ELR (cell line): Measurements from ENCODE around the gene LCNL1.

ENCODE experiments used
- DNase-seq: peaks from one replicate; pipeline ENCODE4 v3.0.0-alpha.2; 2015; ENCODE audit warnings: low read depth

The LCNL1 gene

DNA sequence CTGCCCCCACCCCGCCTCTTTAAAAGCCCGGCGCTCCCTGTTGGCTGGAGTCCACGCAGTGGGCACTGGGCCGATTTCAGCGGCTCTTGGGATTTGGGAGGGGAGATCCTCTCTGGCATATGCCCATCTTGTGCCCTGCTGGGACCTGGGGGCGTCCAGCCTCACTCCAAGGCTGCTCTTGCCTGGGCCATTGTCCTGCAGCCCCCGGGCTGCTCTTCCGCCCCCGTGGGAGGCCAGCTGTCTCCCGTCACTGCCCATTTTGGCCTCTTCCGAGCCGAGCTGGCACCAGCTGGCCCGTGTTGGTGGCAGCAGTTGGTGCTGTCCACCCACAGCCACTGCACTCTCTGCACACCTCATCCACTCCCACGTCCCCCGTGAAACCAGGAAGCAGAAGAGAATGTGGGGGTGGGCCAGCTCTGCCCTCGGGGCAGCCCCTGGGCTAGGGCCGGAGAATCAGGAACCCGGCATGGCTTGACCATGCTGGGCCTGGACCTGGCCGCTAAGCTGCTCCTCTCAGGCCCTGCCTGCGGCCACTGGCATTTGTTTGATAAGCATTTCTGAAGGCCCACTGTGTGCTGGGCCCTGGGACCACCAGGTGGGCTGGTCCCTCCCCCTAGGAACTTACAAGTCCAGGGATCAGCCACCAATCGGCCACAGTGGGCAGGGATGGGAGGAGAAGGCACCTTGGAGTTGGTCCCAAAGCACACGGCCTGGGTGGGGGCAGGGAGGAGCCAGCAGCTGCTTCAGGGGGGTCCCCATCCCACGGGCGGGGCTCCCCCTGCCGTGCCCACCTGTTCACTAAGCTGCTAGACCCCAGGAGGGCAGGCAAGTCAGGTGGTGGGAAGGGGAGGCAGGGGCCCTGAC is 35.5 kb upstream of the LCNL1 start:
- no peak for DNase-seq

GRCh38 chr9:136947955-136948510 is 34.8 kb upstream of the LCNL1 start:
- peak; percentile 52 for DNase-seq

DNA sequence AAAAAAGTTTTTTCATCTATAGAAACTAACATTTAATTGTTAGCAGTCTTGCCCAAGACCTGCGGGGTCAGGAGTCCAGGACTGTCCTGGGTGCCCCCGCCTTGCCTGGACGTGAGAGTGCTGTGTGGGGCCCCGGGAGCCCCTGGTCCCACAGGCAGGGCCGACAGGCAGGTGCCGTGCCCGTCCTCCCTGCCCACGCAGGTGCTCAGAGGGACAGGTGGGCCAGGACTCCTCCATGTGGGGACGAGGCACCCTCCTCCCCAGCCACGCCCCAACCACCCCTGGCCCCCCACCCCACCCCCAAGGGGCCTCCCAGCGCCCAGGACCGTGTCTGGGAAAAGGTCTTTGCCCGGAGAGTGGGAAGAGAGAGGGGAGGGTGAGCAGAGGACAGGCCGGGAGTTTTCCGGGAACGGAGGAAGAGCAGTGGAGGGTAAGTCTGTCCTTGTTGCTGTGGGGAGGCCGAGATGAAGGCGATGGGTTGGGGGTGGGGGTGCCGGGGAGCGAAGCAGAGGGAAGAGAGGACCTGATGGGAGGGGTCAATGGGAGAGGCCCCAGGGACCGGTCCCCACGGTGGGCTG is 33.5 kb upstream of the LCNL1 start:
- no peak for DNase-seq

- DNase-seq, result peak; percentile 88
Observed at GRCh38 chr9:136949817-136950655, 32.8 kb upstream of the LCNL1 start.

DNA sequence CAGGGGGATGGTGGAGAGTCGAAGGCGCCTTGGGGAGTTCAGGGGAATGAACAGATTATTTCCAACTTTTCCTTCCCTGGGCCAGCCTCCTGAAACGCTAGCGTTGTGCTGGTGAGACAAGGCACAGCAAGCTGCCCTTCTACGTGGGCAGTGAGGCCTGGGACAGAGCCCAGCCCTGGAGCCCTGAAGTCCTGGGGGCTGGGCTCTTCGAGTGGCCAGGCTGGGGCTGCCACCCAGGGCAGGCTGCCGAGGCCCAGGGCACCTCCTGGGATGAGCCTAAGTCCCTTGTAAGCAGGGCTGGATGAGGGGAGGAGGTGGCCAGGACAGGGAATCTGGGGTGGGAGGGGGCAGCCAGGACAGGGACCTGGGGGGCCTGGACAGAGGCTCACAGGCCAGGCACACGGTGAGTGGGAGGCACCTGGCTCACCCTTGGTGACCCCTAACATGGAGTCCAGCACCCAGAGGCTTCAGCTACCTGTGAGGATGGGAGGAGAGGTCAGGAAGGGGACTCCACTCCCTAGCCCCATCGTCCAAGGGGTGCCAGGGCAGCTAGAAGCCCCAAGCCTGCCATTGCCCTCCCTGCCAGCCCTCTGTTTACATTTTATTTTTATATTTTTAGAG is 32.0 kb upstream of the LCNL1 start:
- peak; percentile 23 for DNase-seq

- no peak for DNase-seq
Observed at GRCh38 chr9:136951541-136952320, 31.1 kb upstream of the LCNL1 start, which contains the start of gene LCN12. TSS of gene LCN12 (plus strand) at chr9:136952273. CDS start at chr9:136952328, 55 bp downstream.

GRCh38 chr9:136952321-136952850 is 30.4 kb upstream of the LCNL1 start:
- no peak for DNase-seq

- no peak for DNase-seq
Observed at GRCh38 chr9:136952876-136953770, 29.7 kb upstream of the LCNL1 start.

DNA sequence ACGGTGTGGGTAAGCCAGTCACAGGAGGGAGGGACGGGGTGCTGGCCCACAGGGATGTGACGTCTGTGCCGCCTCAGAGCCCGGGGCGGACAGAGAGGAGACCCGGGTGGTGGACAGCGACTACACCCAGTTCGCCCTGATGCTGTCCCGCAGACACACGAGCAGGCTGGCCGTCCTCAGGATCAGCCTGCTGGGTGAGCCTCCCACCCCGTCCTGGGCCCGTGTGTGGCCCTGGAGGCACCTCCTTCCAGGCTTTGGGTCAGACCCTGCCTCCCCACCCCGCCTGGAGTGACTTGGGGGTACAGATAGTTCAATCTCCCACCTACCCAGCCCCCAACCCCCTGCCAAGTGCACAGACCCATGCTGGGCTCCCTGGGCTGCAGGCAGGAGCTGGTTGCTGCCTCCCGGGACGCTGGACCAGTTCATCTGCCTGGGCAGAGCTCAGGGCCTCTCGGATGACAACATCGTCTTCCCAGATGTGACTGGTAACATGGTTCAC is 29.0 kb upstream of the LCNL1 start:
- DNase-seq, result no peak

DNA sequence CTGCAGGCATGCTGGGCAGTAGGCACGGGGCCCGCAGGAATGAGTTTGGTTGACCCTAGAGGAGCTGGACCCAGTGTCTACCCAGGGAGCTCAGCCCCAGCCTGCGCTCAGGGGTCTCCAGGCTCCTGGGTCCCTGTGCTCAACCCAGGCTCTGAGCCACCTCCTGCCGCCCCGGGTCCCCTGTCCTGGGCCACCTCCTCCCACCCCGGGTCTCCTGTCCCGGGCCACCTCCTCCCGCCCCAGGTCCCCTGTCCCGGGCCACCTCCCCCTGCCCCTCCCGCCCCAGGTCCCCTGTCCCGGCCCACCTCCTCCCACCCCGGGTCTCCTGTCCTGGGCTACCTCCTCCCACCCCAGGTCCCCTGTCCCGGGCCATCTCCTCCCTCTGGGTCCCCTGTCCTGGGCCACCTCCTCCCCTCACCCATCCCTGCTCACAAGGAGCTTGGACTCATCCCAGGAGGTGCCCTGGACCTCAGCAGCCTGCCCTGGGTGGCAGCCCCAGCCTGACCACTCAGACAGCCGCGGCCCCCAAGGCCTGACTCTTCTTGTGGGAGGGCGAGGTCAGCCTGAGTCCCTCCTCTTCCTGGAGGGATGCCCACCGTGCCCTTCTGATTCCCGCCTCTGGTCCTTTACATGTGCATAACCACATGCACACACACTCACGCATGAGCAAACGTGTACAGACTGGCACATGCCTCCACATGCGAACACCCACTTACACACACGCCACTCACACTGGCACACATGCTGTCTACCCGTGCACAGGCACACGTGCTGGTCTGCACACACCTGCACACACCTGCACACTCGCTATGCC is 28.3 kb upstream of the LCNL1 start:
- no peak for DNase-seq

- DNase-seq, result no peak
Observed at GRCh38 chr9:136955202-136955942, 27.4 kb upstream of the LCNL1 start.

DNA sequence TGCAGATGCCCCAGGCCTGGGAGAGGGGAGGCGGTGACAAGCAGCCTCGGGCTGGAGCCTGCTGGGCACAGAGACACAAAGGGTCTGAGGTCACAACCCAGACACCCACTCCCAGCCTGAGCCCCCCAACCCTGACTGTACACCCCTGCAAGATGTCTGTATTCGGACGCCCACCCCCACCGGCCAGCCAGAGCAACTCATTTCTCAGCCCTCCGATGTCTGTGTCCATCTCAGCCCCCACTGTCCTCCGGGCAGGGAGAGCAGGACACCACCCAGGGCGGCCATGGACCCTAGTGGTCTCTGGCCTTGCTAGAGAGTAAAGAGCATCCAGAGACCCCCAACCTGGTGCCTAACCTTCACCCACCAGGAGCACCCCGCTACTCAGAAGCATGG is 26.9 kb upstream of the LCNL1 start:
- no peak for DNase-seq

- DNase-seq, result no peak
Observed at GRCh38 chr9:136956604-136957003, 26.2 kb upstream of the LCNL1 start.

DNA sequence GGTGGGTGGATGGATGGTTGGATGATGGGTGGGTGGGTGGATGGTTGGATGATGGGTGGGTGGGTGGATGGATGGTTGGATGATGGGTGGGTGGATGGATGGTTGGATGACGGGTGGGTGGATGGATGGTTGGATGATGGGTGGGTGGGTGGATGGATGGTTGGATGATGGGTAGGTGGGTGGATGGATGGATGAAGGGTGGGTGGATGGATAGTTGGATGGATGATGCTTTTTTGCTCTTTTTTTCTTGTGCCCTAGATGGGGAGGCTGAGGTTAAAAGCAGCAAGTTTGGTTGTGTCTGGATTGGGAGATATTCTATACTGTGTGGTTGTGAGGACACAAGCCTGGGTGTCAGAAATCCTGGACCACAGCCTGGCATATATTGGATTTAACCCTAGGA is 25.3 kb upstream of the LCNL1 start:
- no peak for DNase-seq

DNA sequence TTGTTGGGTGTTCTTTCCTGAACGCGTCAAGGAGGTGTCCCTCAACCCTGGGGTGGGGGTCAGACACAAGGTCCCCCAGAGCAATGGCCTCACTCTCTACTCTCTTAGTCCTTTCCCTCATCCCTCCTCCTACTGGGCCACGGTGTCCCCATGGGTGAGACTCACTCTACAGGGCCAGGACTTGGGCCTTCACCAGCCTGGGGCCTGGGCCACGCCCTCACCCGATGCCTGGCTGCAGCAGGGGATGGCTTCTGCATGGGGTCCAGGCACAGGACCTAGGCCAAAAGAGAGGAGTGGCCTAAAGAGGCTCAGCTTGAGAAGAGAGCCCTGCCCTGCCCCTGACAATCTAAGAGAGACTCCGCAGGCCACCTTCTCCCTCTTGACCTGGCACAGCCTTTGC is 24.9 kb upstream of the LCNL1 start:
- no peak for DNase-seq

- DNase-seq, result no peak
Observed at GRCh38 chr9:136958473-136958872, 24.3 kb upstream of the LCNL1 start.

DNA sequence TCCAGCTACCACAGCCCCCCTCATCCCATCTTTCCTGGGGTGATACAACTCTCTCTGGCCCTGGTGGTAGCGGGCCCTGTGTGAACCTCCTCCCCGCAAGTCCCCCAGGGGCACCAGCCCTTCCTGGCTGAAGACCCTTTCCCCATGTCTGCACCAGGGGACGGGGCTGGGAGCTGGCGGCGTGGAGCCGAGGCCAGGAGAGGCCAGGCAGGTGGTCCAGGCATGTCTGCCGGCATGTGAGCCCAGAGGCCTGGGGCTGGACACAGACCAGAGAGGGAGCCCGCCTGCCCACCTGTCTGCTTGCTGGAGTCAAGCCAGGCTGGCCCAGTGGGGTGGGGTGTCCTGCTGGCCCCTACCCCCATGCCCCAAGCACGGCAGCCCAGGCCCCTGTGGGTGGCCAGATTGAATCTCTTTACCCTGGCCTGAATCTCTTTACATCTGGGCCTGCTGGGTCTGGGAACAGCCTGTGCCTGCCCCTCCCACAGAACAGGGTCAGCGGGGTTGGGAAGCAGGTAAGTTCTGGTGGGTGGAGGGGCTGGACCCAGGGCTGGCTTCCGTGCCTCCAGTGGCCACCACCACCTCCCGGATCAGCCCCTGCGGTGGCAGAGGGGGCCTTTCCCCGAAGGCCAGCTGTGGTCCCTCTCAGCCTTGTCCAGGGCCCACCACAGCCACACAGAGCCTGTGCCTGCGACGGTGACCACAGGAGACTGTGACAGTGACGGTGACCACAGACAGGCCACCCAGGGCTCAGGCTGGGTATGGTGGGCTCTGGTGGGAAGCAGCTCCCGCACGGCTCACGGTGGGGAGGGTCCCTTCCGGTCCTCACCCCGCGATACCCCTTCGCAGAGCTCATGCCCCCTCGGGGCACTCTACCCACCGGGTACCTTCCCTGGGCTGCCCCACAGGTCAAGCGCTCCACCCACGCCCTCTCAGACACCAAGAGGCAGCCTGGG is 23.6 kb upstream of the LCNL1 start:
- no peak for DNase-seq
